Mucosa of descending colon (tissue), 3 donors: ENCODE data around the gene TMEM196. TPM values are rescaled to one million over a fixed set of nuclear protein-coding genes. Genes with fewer than 3 reads are reported as not detected.

Source experiments
- ATAC-seq: fragments of 200-7000 bp; cut with Tn5 transposase; one replicate; pipeline ENCODE4 v1.9.1; 2020; ENCODE audit warnings: mild to moderate bottlenecking, moderate library complexity
- DNase-seq, 3 donors: peaks; one replicate each; pipeline ENCODE4 v3.0.0-alpha.2; 2020
- H3K36me3 ChIP-seq: fragments of 200-600 bp; one replicate; pipeline ENCODE4 v1.8.0; 2021; ENCODE audit warnings: low read depth, mild to moderate bottlenecking
- H3K4me1 ChIP-seq: fragments of 200-600 bp; one replicate; pipeline ENCODE4 v1.8.0; 2021; ENCODE audit warnings: low read depth, mild to moderate bottlenecking
- H3K4me3 ChIP-seq: fragments of 200-600 bp; one replicate; pipeline ENCODE4 v1.8.0; 2021; ENCODE audit warnings: mild to moderate bottlenecking
- H3K9me3 ChIP-seq: fragments of 200-600 bp; one replicate; pipeline ENCODE4 v1.8.0; 2021; ENCODE audit warnings: mild to moderate bottlenecking
- intact Hi-C, 2 donors: fragments of 100-400 bp; cut with DNase I in 1 of 2; cut with micrococcal nuclease in 1 of 2; formaldehyde crosslinking; loops; one replicate each; pipeline versions ENCODE4 v1.11.0 to v1.11.1; 2022; cut with DNase I, micrococcal nuclease
- total RNA-seq, 3 donors: library from RNA; stranded (reverse); fragmentation: NEBNext Ultra II Directional in 2 of 3; extraction: Animal tissue kit (Norgen Biotek cat#: 25700) in 2 of 3; gene quantifications; one replicate each; pipeline versions ENCODE4 v1.2.1 to v1.2.4, GENCODE V29; 2021 to 2023
- TF ChIP-seq, protein P1 (sequence below): fragments of 200-600 bp; IDR thresholded peaks from one replicate; pipeline ENCODE4 v1.8.0; 2022; ENCODE audit warnings: antibody characterized with exemption, mild to moderate bottlenecking
- donor health status: DM: no; HTN: no; CAD: no; lungs with moderate emphysema.
- donor health status: DM: no; HTN: no; CAD: no.
- donor health status: DM: no; HTN: yes; CAD: no.

TMEM196 gene
- total RNA-seq, 3 donors from 2014 or later, result 0.13 to 0.14 TPM; not detected in 1

DNA sequence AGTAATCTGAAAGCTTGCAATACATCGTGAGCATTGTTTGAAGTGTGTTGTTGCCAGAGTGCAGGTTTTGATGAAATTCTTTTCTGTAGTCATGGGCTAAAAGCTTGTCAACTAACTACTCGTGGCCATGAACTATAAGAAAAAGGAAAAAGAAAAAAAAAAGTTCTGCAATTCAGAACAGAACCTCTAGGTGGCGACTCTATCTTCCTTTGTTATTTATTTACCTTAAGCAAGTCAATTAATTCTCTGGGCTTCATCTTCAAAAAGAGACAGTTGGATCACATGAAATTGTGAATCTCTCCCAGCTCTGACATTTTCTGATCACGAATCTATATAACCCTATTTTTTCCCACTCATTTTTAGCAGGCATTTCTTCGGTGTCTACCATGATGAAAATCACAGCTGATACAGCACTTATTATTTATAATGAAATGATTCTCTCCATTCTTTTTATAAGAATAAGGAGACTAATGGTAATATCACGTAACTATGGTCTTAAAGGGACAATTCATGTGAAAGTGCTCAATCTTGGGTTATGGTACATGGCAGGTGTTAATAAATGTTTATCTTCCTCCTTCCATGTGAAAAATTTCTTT is 18.8 kb downstream of the TMEM196 start:
- TF ChIP-seq, protein P1, sequence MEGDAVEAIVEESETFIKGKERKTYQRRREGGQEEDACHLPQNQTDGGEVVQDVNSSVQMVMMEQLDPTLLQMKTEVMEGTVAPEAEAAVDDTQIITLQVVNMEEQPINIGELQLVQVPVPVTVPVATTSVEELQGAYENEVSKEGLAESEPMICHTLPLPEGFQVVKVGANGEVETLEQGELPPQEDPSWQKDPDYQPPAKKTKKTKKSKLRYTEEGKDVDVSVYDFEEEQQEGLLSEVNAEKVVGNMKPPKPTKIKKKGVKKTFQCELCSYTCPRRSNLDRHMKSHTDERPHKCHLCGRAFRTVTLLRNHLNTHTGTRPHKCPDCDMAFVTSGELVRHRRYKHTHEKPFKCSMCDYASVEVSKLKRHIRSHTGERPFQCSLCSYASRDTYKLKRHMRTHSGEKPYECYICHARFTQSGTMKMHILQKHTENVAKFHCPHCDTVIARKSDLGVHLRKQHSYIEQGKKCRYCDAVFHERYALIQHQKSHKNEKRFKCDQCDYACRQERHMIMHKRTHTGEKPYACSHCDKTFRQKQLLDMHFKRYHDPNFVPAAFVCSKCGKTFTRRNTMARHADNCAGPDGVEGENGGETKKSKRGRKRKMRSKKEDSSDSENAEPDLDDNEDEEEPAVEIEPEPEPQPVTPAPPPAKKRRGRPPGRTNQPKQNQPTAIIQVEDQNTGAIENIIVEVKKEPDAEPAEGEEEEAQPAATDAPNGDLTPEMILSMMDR, result peak; percentile 48
- Histone ChIP-seq H3K9me3 (no peaks in the 10 kb centered on the region), H3K36me3 (no peaks in the 10 kb centered on the region), H3K4me1 (no peaks in the 10 kb centered on the region), H3K4me3 (no peak overlapping the region)
- intact Hi-C loops, result no loop called here
- ATAC-seq (no peak), DNase-seq (peak in 1 of 3 donors; percentile 9)

DNA sequence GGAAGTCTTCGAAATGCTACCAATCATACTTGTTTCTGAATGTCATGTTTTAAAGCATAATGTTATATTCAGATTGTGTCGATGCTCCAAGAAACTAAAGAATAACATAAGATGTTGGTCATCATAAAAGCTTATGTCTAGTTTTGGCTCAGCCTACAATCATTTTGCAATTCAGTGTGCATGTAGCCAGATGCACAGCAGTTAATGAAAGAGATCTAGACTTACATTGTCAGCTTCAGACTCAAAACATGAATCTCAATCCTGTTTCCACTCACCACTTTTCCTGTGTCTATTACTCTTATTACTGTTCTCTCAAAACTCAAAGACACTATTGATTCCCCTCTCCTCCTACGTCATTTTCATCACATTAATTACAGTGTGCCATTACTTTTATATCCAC is 21.4 kb downstream of the TMEM196 start:
- H3K36me3 ChIP-seq, result no peaks in the 10 kb centered on the region
- no peaks in the 10 kb centered on the region for H3K4me1 ChIP-seq
- no peak overlapping the region for H3K4me3 ChIP-seq
- intact Hi-C loops, result no loop called here
- H3K9me3 ChIP-seq, result no peaks in the 10 kb centered on the region
- no peak for ATAC-seq
- TF ChIP-seq, protein P1, result no peak
- DNase-seq, result no peak

DNA sequence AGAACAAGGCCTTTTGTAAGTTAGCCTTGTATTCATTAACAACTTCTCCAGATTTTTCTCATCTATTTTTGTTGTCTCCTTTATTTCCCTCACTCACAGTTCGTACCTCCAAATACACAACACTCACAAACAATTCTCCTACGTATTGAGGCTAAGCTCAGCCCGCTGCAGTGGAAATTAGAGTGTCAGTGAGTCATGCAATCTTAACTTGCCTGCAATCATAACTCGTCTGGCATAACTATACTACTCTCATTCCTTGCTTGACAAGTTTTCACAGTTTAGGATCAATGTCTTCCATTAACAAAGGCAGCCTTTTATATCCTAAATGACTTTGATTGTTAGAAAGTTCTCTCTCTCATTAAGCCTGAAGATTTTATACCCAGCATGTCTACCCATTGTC is 23.8 kb downstream of the TMEM196 start:
- Histone ChIP-seq H3K4me1 (no peaks in the 10 kb centered on the region), H3K4me3 (no peak overlapping the region), H3K36me3 (no peaks in the 10 kb centered on the region), H3K9me3 (no peaks in the 10 kb centered on the region)
- TF ChIP-seq, protein P1, result no peak
- intact Hi-C loops, result loop anchor here (5.0 to 10.0 kb wide), 2 partner anchors 845 to 848 kb away; no protein-coding TSS in a partner anchor
- ATAC-seq (no peak), DNase-seq (no peak)

DNA sequence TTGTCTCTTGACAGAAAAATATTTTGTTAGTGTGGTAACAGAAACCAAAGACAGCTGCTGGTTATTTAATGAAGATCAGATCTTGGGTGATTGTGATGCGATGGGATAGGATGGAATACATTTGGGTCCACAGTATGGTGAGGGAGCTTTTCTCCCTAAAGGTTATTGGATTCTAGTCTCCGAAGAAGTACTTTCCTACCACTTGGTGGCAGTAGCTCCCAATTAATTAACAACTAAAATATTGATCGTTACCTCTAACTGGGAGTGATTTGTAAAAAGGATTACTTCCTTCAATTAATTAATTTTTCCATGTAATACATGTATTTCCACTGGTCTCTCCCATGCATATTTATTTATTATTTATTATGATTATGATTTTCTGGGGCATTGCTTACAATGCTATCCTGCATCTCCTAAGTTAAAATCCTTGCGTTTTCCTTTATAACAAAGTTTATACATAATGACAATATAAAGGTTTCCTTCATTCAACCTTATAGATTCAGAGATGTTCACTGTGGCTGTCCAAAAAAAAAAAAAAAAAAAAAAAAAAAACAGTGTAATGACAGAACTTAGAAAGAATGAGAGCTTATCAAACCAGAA is 25.6 kb downstream of the TMEM196 start:
- intact Hi-C loops, result loop anchor here (5.0 to 10.0 kb wide), 2 partner anchors 847 to 849 kb away; no protein-coding TSS in a partner anchor
- ATAC-seq (no peak), DNase-seq (peak in 1 of 3 donors; percentile 10)

DNA sequence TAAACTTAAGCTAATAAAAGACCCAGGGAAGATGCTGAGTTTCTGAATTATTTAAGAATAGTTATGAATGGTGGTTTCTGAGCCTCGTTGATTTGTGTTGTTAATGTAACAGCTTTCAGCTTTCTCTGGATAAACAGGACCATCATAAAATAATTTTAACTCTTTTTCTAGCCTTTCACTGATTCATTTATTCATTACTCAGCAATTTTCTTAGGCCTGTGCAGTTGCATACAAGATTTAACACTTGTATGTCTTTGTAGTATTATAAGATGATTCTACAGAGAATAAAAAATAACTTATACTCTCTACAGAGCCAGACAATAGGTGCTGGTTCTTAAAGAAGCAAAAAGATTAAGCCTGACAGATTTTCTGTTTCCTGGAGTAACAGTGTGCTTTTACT is 29.3 kb downstream of the TMEM196 start:
- Histone ChIP-seq H3K4me3 (no peak overlapping the region), H3K36me3 (no peaks in the 10 kb centered on the region), H3K9me3 (no peaks in the 10 kb centered on the region), H3K4me1 (no peaks in the 10 kb centered on the region)
- ATAC-seq (no peak), DNase-seq (no peak)
- TF ChIP-seq, protein P1, result no peak
- intact Hi-C loops, result loop anchor here in 1 of 2 donors (10.0 kb wide), 1 partner anchor 851 kb away; no protein-coding TSS in a partner anchor

More for the DNA sequence above, 25.6 kb downstream of the TMEM196 start:
- Histone ChIP-seq H3K9me3 (no peaks in the 10 kb centered on the region), H3K4me1 (no peaks in the 10 kb centered on the region), H3K36me3 (no peaks in the 10 kb centered on the region), H3K4me3 (no peak overlapping the region)
- TF ChIP-seq, protein P1, result no peak
